Glutamatergic neuron (in vitro differentiated cells): Measurements from ENCODE around the gene OAF. TPM values are rescaled to one million over a fixed set of nuclear protein-coding genes. Genes with fewer than 3 reads are reported as not detected.

Experiments
- DNase-seq: peaks from one replicate; pipeline ENCODE4 v3.0.0; 2022
- H3K27ac Mint-ChIP-seq: one replicate; pipeline ENCODE4 v1.8.0; 2020; ENCODE audit warnings: mild to moderate bottlenecking, mixed read lengths, inconsistent platforms; ENCODE audit not compliant: unreplicated experiment
- H3K27me3 Mint-ChIP-seq: one replicate; pipeline ENCODE4 v1.8.0; 2020; ENCODE audit warnings: mild to moderate bottlenecking, moderate library complexity, mixed read lengths, inconsistent platforms; ENCODE audit not compliant: unreplicated experiment
- H3K36me3 Mint-ChIP-seq: one replicate; pipeline ENCODE4 v1.8.0; 2020; ENCODE audit warnings: mild to moderate bottlenecking, mixed read lengths, inconsistent platforms; ENCODE audit not compliant: unreplicated experiment
- H3K4me1 Mint-ChIP-seq: one replicate; pipeline ENCODE4 v1.8.0; 2020; ENCODE audit warnings: mild to moderate bottlenecking, low read depth, mixed read lengths, inconsistent platforms; ENCODE audit not compliant: unreplicated experiment
- H3K4me3 Mint-ChIP-seq: one replicate; pipeline ENCODE4 v1.8.0; 2020; ENCODE audit warnings: mild to moderate bottlenecking, mixed read lengths, inconsistent platforms; ENCODE audit not compliant: unreplicated experiment
- H3K9me3 Mint-ChIP-seq: one replicate; pipeline ENCODE4 v1.8.0; 2020; ENCODE audit warnings: mild to moderate bottlenecking, moderate library complexity, mixed read lengths, inconsistent platforms; ENCODE audit not compliant: unreplicated experiment
- total RNA-seq: library from RNA; stranded (reverse); fragmentation: NEBNext Ultra II Directional; extraction: Animal tissue kit (Norgen Biotek cat#: 25700); gene quantifications from one replicate; pipeline ENCODE4 v1.2.1, GENCODE V29; 2021; ENCODE audit not compliant: unreplicated experiment
- TF ChIP-seq, protein P1 (sequence below): fragments of 200-600 bp; sonication (generic); IDR thresholded peaks from one replicate; pipeline ENCODE4 v1.5.0; 2021; ENCODE audit not compliant: partially characterized antibody, unreplicated experiment

OAF gene
- total RNA-seq, 1 donor from 2014 or later = not detected

DNA sequence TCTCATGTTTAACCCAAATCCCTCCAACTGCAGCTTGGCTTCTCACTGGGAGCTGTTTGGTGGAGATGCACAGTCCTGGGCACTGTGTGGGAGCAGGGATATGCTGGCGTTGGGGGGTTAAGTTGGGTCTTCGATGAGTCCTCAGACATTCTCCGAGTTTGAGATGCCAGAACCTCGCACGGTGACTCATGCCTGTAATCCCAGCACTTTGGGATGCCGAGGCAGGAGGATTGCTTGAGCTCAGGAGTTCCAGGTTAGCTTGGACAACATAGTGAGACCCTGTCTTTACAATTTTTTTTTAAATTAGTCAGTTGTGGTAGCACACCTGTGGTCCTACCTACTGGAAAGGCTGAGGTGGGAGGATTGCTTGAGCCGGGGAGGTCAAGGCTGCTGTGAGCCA, 49.8 kb downstream of the OAF start:
- Mint-ChIP-seq H3K27me3 (peaks cover 2% of the 10 kb centered on the region), H3K4me1 (peaks cover 2% of the 10 kb centered on the region)

DNA sequence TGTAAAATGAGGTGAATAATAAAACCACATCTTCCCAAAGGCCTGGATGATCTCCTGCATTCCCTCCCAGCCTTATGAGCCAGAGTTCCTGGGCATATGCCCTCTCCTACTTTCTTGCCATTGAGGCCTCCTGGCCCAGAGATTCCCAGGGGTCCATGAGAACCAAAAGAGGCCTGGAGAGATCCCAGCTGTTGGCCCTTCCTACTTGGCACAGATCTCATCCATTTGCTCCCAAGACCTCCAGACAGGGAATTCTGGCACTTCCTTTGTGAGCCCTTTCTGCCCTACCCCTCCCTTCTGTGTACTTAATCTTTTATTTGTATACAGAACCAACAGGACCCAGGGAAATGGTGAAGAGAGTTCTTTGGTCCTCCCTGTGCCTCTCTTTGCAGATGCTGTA, 50.5 kb downstream of the OAF start:
- no peaks in the 10 kb centered on the region for H3K36me3 Mint-ChIP-seq
- H3K4me3 Mint-ChIP-seq = no peak overlapping the region
- TF ChIP-seq, protein P1, sequence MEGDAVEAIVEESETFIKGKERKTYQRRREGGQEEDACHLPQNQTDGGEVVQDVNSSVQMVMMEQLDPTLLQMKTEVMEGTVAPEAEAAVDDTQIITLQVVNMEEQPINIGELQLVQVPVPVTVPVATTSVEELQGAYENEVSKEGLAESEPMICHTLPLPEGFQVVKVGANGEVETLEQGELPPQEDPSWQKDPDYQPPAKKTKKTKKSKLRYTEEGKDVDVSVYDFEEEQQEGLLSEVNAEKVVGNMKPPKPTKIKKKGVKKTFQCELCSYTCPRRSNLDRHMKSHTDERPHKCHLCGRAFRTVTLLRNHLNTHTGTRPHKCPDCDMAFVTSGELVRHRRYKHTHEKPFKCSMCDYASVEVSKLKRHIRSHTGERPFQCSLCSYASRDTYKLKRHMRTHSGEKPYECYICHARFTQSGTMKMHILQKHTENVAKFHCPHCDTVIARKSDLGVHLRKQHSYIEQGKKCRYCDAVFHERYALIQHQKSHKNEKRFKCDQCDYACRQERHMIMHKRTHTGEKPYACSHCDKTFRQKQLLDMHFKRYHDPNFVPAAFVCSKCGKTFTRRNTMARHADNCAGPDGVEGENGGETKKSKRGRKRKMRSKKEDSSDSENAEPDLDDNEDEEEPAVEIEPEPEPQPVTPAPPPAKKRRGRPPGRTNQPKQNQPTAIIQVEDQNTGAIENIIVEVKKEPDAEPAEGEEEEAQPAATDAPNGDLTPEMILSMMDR = no peak
- H3K27me3 Mint-ChIP-seq = peaks cover 2% of the 10 kb centered on the region
- DNase-seq = no peak
- no peaks in the 10 kb centered on the region for H3K4me1 Mint-ChIP-seq
- no peak overlapping the region for H3K27ac Mint-ChIP-seq
- H3K9me3 Mint-ChIP-seq = peaks cover 2% of the 10 kb centered on the region

More for the DNA sequence above, 49.8 kb downstream of the OAF start:
- Mint-ChIP-seq H3K27ac (no peak overlapping the region), H3K9me3 (peaks cover 2% of the 10 kb centered on the region), H3K36me3 (no peaks in the 10 kb centered on the region), H3K4me3 (no peak overlapping the region)
- DNase-seq = no peak
- TF ChIP-seq, protein P1 = no peak

DNA sequence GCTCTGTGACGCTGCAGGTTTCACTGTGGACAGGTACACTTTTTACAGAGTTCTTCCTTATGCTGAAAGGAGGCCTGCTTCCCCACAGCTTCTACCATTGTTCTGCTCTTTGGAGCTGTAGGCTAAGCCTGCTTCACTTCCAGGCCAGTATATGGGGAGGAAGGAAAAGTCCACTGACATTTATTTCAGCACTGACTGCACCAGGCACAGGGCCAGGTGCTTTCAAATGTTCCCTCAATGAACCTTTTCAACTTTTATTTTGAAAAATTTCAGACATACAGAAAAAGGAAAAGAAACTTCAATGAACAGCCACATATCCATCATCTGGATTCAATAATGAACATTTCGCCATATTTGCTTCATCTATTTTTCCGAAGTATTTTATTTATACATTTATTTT, 51.1 kb downstream of the OAF start:
- DNase-seq = no peak
- no peak overlapping the region for H3K27ac Mint-ChIP-seq

DNA sequence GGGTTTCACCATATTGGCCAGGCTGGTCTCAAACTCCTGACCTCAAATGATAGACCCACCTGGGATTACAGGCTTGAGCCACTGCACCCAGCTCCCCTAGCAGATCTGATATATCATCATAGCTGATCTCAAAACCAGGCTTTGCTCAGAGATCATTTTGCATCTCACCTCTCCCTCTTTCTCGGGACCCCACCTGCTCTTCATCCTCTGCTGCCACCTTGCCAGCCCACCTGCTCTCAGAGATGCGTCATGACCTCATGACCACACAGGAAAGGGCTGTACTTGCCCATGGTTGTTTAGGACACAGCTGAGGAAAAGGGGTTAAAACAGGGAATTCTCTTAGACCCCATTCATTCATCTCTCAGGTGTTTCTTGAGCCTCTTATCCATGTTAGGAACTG, 56.5 kb downstream of the OAF start:
- Mint-ChIP-seq H3K4me1 (no peaks in the 10 kb centered on the region), H3K27ac (no peak overlapping the region), H3K36me3 (no peaks in the 10 kb centered on the region), H3K4me3 (no peak overlapping the region), H3K27me3 (peaks cover 9% of the 10 kb centered on the region), H3K9me3 (no peaks in the 10 kb centered on the region)
- no peak for DNase-seq
- TF ChIP-seq, protein P1 = no peak

More for the DNA sequence above, 51.1 kb downstream of the OAF start:
- H3K27me3 Mint-ChIP-seq = peaks cover under 1% of the 10 kb centered on the region
- H3K4me3 Mint-ChIP-seq = no peak overlapping the region
- TF ChIP-seq, protein P1 = no peak
- H3K36me3 Mint-ChIP-seq = no peaks in the 10 kb centered on the region
- no peaks in the 10 kb centered on the region for H3K4me1 Mint-ChIP-seq
- H3K9me3 Mint-ChIP-seq = peaks cover 2% of the 10 kb centered on the region

DNA sequence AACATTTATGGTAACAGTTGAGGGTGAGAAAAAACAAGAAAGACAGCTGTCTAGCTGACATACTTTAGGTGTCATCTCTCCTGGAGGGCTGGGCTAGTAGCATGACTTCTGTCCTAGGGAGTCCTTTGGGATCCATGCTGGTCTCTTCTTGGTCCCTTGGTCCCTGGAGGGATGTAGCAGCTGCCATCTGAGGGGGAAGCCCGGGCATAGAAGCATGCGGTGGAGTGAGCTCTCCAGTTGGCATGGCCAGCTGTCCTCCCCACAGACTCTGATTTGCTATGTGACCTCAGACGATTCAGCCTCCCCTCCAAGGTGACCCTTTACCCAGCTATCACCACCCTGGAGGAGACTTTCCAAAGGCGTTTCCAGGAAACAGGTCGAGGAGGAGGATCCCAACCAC, 57.9 kb downstream of the OAF start:
- H3K36me3 Mint-ChIP-seq = no peaks in the 10 kb centered on the region
- H3K4me3 Mint-ChIP-seq = no peak overlapping the region
- no peaks in the 10 kb centered on the region for H3K9me3 Mint-ChIP-seq
- no peak overlapping the region for H3K27ac Mint-ChIP-seq
- H3K4me1 Mint-ChIP-seq = no peaks in the 10 kb centered on the region
- H3K27me3 Mint-ChIP-seq = peaks cover 9% of the 10 kb centered on the region
- no peak for DNase-seq
- TF ChIP-seq, protein P1 = no peak
